ENCODE results near the gene HSD11B1.

- peak; percentile 47 to 93 (median 81) for TF ChIP-seq CTCF (IDR thresholded peaks at IDR 0.05)
- no peak for TF ChIP-seq POLR2A (IDR thresholded peaks at IDR 0.05)
These were observed 11.7 kb upstream of the HSD11B1 start for GRCh38 chr1:209692745-209693504.

Data from Peyer's patch (tissue), 4 donors.